TTC549 (cell line): ENCODE results near the gene PDZRN4.

Source experiments
- FAIRE-seq: peaks from 2 replicates; lab custom pipeline; 2012; peaks lifted over from hg19 to GRCh38; lab: Jason Lieb, UNC

PDZRN4 gene

DNA sequence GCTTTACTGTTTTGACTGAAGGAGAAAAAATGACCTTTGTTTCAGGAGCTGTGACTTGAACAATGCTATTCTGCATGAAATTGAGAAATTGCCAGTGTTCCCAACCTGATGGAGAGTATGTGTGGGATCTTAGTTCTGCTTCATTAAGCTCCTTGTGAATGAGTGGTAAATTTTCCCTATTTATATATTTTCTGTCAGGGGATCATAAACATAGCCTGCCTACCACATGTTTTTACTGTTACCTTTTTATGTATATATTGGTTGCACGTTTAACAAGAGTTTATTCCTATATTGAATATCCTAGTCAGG lies 271.7 kb downstream of the PDZRN4 start:
- FAIRE-seq = no peak

DNA sequence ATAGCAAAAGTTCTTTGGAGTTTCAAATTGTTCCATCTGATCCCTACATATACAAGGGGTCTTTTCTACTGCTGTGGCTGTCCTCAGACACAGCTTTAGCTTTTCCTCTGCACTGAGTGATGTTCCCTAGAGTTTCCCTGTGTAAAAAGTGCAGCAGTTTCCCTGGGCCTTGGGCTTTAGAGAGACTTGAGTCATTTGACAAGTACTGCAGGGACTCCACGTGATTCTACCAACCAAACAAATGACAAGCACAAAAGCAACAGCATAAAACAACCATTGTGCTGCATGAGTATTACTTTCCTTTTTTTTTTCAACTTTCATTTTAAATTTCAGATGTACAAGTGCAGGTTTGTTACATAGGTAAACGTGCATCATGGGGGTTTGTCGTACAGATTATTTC lies 272.8 kb downstream of the PDZRN4 start:
- no peak for FAIRE-seq

DNA sequence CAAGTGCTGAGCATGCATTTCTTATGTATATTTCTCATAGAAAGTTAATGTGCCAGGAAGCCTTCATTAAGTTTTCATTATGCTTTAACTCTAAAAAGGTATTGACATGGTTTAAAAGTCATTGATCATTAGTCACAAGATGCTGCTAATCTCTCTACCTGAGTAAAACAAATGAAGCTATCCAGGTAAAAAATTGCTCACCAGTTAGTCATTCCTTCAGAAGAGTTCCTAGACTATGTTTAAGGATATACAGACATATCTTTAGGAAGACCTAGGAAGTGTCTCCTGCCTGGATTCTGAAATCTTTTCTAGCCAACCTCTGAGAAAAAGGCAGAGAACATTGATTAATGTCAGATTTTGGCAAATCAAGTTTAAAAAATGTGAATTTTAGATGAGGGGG lies 274.2 kb downstream of the PDZRN4 start:
- no peak for FAIRE-seq

DNA sequence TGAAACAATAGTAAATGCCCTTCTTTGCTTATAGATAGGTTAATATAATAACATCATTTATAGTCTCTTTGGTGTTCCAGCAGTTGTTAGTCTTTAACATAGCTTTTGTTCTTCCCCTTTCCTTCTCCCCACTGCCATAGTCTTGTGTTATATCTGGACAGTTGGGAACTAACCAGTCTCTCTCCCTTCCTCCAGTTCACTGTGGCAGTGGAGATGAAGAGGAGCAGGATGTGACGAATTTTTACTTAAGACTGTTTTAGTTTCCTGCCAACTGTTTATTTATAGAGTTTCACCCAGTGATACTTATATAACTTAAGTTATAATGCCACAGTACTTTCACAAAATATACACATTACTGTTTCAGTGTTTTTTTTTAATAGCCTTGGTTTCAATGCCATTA lies 277.4 kb downstream of the PDZRN4 start:
- no peak for FAIRE-seq

DNA sequence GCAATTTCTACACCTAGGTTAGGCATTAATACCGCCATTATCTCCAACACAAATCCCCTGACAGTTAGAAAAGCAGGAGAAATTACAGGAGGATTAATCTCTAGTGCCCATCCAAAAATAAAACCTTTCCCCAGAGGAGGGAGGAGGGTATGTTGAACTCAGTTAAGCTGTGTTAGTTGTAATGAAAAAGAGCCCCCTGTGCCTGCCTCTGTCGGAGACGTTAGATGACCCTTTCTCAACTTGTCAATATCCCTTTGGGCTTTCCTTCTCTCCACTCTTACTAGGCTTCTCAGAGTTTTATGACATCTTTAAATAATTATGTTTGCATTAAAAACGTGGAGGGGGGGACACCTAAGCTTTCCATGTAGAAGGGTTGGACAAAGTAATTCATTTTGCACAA lies 278.2 kb downstream of the PDZRN4 start:
- FAIRE-seq = no peak

DNA sequence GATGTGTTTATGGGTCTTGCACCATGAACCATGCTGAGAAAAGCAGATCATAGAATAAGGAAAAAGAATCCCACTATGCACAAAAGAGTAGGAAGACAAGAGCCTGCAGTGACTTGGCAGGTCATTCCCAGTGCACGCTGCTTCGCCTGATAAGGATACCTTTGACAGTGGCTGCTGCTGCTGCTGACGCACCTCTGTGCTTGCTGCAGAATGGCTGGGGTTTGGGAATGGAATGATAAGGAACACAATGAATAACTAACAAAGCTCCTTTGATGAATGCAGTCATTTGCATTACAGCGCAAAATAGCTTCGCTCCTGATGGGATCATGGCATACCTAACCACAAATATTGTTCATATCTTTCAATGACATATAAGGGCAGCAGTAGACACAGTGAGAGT lies 278.7 kb downstream of the PDZRN4 start:
- no peak for FAIRE-seq

DNA sequence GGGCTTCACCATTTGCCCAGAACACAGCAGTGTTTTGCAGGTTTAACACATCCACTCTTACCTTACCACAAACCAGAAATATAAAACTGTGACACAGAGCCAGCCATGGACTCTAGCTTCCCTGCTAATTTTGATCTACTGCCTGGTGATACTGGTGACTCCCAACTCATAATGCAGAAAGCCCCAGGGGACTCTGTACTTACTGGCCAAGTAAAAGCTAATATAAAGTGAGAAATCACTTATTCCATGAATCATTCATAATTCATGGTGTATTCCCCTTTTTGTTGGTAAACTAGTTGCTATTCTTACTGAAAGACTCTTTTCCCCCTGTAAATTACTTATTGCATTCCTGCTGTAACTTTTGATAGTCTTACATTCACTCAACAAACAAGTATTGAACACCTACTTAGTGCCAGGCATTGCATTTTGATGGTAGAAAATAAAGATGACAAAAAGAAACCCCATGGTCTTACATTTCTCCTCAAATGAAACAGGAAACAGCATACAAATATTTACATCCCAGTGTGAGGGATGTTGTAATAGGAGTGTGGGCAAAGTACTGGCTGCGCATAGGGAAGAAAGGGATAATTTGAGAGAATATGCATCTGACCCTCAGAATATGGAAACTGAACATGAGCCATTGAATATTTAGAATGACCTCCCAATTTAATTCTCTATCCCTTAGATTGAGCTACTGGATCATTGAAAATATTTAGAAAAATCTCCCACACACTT lies 279.6 kb downstream of the PDZRN4 start:
- FAIRE-seq = no peak

DNA sequence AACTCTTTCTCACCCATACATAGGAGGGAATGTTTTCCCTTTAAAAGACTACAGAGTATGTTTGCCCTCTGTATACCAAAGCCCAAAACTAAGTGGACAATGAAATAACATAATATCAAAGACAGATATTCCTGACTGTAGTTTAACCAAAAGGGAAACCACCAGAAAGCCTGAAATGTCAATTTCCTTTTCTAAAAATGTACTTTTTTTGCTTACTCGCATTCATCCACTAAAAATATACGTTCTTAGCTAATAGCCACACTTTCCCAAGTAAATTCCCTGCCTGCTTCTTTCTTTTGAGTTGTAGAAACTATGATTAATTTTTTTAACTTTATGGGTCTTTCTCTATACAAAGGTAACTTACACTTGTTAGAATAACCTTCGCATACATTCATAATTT lies 280.2 kb downstream of the PDZRN4 start:
- no peak for FAIRE-seq

DNA sequence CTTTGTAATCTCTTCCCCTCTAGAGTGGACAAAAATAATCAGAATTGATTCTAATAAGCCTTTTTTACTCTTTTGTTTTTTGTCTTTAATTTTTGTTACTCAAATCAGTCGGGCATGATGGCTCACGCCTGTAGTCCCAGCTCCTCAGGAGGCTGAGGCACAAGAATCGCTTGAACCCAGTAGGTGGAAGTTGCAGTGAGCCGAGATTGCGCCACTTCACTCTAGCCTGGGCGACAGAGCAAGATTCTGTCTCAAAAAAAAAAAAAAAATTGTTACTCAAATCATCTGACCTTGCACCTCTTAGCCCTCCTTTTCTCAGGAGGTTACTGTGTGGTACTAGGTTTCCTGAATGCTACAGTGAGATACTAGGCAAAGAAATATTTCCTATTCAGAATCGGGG lies 280.6 kb downstream of the PDZRN4 start:
- no peak for FAIRE-seq

DNA sequence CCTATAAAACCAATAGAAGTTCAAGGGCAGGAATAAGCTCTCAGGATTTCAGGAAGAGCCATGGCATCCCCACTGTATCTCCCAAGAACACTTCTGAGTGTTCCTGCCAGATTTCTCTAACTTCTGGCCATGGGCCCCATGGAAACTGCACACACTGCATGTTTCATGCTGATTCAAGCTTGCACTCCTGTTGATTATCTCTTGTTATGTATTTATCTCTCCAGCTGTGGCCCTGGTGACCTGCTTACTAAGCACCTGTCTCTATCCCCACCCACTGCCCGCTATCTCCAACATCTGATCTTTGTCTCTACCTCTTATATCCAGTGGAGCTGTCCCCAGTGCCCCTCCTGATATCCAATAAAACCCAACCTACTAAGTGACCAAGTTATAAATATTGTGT lies 285.3 kb downstream of the PDZRN4 start:
- no peak for FAIRE-seq

DNA sequence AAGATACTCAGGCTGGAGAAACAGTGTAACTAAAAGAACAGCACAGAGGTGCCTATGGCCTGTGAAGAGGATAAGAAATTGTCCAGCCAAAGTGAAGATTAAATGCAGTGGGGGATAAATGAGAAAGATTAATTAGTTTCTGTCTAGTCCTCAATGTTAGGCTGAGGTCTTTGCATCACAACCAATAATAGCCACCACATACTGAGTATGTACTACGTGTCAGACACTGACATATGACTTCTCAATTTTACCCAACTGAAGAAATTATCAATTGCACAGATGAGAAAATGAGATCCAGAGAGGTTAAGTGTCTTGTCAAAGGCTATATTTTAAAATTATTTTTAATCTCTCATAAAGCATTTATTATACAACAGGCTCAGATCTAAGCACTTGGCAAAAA lies 285.9 kb downstream of the PDZRN4 start:
- FAIRE-seq = no peak

DNA sequence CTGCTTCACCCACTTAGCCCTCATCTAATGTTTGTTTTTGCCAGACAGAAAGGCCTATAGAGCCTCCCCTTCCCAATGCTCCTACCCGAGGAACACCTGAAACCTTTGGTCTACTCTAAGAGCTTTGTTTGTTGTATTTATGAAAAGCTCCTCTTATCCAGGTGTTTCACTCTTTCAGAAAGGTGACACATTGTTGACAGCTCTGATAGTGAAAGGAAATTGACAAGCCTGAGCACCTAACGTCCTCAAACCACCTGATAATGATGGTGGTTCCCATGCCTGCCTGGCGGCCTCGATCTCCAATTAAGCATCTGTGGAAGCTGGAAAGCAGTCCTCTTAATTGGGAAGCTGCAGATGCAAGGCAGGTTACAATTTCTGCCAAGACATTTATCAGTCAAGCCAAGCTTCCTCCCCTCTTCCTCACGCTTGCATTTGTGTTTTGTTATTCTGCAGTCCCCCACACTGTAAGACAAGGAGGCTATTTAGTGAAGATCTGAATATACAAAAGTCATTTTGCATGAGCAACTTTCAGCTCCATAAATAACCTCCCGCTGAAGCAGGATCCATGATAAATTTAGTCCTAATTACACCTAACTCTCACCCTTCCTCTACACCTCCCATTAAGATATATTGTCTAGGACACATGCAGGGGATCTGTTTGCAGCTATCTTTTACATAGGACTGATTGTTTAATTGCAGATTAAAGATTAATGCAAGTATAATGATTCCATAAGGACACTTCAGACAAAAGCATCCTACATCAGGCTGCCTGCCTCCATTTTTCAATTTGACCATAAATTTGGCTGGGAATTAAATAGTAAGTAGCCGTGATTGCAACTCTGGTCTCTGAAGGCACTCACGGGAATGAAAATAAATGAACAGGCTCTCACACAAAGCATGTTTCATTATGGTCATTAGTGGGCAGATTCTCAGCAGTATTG lies 288.6 kb downstream of the PDZRN4 start:
- FAIRE-seq = no peak

DNA sequence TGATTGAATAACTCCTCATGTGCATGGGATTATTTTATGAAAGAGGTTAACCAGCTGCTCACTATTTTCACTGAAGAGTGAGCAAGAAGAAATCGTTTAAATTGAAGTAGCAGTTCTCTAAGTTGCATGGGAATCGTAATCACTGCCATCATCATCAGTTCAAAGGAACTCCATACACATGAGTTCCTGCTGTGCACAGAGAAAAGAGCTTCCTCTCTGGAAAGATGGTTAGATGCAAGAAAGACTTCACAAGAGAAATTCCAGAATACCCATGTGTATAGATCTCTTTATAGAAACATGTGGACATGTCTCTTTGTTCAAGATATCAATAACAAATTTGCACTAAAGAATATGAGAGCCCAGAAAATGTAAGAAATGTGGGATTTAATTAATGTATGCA lies 291.3 kb downstream of the PDZRN4 start:
- no peak for FAIRE-seq

DNA sequence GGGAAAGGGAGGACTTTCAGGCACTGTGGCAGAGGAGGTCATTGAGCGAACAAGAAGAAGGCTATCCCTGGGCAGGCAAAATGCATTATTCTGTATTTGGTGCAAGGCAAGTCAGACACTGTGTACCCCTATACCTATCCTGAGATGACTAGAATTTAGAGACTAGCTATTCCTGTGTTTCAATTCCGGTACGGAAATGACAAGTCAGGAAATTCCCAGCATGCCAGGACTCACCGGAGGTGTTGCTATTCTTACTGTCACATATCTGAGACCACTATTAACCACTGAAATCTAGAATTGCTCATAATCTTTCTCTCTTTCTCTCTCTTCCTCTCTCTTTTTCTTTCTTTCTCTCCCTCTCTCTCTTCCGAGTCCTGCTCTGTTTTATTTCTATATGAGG lies 297.1 kb downstream of the PDZRN4 start:
- no peak for FAIRE-seq

DNA sequence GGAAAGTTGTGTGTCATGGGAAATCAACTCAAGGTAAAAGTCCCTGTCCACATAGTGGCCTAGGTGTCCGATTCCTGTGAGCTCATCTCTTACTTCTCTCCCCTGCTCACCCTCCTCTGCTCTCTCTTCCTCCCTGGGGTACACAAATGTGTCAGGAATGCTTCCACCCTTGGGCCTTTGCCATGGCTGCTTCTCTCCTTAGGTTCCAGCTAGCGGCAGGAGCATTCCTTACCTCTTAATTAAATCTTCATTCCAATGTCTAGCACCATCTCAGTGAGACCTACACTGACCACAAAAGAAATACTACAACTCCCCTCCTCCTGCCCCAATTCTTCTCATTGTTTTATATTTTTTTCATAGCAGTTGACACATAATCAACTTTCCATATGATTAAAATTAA lies 298.6 kb downstream of the PDZRN4 start:
- no peak for FAIRE-seq

DNA sequence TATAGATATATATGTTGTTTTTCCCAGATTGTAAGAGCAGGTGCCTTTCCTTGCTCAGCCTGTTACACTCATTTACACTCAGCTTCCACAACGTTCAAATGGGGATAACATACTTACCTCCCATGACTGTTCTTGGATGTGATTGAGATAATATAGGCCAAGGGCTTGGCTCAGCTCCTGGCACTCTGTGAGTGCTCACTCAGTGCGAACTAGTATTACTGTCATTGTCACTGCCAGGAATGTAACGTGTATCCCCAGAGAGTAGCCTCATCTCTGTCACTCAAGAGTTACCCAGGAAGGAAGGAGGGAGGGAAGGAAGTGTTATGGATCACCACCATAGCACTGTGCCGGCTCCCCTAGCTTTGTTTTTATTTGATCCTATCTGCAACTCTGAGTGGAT lies 307.9 kb downstream of the PDZRN4 start:
- no peak for FAIRE-seq

DNA sequence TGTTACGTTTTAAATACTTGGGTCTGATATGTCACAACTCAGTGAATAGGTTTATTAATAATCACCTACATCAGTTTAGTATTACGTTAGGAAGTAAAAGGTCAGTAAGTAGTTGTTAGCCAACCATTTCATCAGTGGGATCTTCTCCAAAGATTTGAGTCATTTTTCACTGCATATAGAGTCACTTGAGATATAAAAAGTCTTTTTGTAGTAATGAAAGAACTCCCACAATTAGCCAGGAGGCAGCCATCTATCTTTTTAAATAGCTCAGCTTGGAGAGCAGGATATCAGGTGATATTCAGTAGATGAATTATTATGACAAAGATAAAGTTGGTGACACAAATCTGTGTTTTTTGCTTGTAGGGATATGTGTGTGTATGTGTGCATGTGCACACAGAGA lies 309.3 kb downstream of the PDZRN4 start:
- FAIRE-seq = no peak

DNA sequence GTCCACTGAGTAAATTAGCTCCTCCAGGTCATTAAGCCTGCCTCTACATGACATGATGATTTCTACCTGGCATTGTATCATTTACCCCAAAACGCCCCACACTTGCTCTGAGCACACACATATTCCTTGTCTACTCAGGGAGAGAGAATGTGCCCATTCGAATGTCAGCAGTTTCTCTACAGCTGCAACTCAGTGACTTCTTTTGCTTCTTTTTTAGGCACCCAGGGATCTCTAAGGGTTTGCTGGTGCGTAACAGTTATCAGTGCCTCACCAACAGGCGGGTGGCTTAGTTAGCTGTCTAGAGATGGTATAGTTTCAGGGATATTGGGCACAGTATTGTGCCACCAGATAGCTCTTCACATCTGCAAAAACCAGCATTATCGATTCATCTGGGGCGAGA lies 316.9 kb downstream of the PDZRN4 start:
- no peak for FAIRE-seq

DNA sequence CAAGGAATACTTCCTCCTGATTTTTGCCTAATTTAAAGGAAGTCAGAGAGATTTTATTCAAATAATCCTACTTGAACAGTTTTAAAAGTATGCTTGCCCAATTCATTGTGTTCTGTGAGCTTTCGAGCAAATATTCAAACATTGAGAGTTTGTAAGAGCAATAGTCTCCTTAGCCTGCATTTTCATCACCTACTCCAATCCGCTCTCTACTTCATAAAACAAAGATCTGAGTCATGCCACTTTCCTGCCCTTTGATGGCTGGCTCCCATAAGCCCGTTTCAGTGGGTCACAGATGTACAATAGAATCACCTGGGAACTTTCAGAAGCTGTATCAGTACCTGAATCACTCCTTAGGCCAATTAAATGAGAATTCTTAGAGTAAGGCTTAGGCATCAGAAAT lies 319.2 kb downstream of the PDZRN4 start:
- no peak for FAIRE-seq

DNA sequence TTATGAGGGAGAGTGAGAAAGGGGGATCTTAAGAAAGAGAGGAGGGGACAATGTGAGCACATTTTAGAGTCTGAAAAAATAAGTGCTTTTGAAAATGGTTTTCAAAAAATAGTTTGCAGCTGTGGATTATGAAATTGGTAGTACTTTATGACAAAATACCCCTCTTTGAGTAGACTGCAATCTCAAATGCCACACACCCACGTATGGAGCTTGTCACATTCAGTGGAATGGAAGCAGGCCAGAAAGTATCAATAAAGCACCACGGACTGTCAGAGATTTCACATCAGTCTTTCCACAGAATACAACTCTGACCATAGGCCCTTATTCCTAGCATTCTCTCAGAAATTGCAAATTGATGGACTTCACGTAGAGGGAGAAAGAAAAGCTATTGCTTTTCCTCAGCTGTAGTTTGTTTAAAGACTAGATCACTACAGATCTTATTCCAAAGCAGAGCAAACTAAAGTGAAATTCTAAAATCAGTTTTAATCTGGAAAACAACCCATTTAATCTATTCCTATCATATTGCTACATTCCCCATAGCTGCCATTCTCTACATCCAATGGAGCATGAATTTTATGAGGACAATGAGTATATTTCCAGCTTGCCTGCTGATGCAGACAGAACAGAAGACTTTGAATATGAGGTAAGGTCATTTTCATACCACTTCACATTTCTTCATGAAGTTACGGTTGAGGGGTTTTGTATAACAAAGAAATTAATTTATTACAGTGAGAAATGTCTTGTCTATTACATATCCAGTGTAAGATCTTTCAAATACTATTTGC lies 321.3 kb downstream of the PDZRN4 start:
- no peak for FAIRE-seq

DNA sequence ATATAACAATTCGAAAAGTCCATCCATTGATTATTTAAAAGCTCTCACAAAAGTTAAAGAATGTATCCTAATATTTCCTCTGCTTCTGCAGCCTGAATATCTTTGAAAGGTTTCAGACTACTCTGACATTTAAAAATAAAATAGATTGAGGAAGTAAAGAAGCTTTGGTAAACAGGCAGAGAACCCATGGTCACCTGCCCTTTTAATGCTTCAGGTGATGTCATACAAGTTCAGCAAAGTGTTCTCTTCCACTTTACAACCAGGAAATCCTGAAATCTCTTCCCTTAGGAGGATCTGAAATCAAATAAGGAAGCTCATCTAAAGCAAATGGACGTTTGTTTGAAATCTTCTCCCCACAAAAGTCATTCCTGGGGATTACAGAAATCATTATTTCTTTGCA lies 322.4 kb downstream of the PDZRN4 start:
- no peak for FAIRE-seq

DNA sequence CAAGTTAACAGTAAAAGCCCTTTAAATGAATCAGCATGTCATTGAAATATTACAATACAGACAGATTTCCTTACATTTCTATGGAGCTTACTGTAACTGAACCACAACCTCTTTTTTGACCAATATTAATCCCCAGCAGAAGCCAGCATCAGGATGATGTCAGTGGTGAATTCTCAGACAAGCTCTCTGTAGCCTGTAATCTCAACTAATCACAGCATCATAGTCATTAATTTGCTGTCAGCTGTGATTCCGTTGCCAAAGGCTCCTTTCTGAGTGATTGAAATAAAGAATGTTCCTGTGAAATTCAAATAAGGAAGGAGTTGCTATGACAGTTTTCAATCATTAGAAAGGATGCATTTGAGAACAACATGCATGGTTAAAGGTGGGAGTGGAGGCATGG lies 323.1 kb downstream of the PDZRN4 start:
- FAIRE-seq = no peak

DNA sequence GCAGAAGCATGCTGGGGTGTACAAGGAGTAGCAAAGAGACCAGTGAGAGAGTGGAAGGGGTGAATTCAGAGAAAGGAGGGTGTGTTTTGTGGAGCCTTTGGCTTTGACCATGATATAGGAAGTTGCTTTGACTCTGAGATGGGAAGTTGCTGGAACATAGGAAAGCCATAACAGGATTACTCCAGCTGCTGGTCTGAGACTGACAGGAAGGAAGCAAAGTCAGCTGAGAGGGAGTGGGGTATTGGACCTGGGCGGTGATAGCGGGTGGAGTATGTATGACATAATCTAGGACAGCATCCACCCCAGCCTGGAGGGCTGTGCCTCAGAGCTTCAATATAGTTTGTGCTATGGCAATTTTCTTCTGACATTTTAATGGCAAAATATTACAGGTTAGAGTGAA lies 324.4 kb downstream of the PDZRN4 start:
- FAIRE-seq = no peak
